BJ (cell line): Measurements from ENCODE around the gene THEMIS2. TPM values are rescaled to one million over a fixed set of nuclear protein-coding genes. Genes with fewer than 3 reads are reported as not detected.
"Not testable (repeated sequence)": the region's sequence is repeated elsewhere in the genome, so short reads cannot be mapped to it uniquely, and the experiment has no call there.

Source experiments
- CTCF ChIA-PET: fragments of 350-600 bp; formaldehyde crosslinking; extraction: SDS; loops from one replicate; lab custom pipeline; 2021; ENCODE audit warnings: antibody characterized with exemption, inconsistent platforms; lab: Yijun Ruan, JAX
- POLR2A ChIA-PET: fragments of 300-600 bp; sonication (Branson Sonifier 250); formaldehyde crosslinking; extraction: SDS; loops from one replicate; lab custom pipeline; 2021; ENCODE audit warnings: antibody characterized with exemption; lab: Charles Lee
- DNase-seq: peaks from one replicate; pipeline ENCODE4 v3.0.0-alpha.2; 2011; ENCODE audit warnings: low read depth
- H3K27me3 ChIP-seq: 2 replicates; pipeline ENCODE4 v1.6.0; 2011; ENCODE audit warnings: low read length; ENCODE audit not compliant: control insufficient read depth, insufficient read depth
- H3K36me3 ChIP-seq: 2 replicates; pipeline ENCODE4 v1.5.1; 2011; ENCODE audit warnings: low read length; ENCODE audit not compliant: control insufficient read depth, insufficient read depth
- H3K4me3 ChIP-seq: 2 replicates; pipeline ENCODE4 v1.5.1; 2011; ENCODE audit warnings: low read depth, mild to moderate bottlenecking, control low read depth, low read length
- polyA plus RNA-seq: library from polyadenylated mRNA; depleted of rRNA; stranded (reverse); fragments of >200 nt; gene quantifications from 2 replicates; pipeline ENCODE4 v1.2.3, GENCODE V29; 2011
- TF ChIP-seq, protein P1 (sequence below): IDR thresholded peaks from 2 replicates; pipeline ENCODE4 v1.5.1; 2011; ENCODE audit warnings: low read depth, mild to moderate bottlenecking, control low read depth, inconsistent platforms, low read length, moderate library complexity; ENCODE audit not compliant: insufficient read depth

The THEMIS2 gene
- polyA plus RNA-seq, 1 experiment = 2.0 TPM

DNA sequence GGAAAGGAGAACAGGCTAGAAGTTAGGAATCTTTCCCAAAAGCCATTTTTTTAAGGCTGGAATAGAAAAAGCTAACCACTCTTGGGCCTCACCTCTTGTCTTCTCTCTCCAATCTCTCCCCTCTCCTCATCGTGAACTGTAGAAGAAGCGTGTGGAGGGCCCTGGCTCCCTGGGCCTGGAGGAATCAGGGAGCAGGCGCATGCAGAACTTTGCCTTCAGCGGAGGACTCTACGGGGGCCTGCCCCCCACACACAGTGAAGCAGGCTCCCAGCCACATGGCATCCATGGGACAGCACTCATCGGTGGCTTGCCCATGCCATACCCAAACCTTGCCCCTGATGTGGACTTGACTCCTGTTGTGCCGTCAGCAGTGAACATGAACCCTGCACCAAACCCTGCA, 22.4 kb upstream of the THEMIS2 start:
- H3K36me3 ChIP-seq = peaks cover 12% of the 10 kb centered on the region
- TF ChIP-seq, protein P1, sequence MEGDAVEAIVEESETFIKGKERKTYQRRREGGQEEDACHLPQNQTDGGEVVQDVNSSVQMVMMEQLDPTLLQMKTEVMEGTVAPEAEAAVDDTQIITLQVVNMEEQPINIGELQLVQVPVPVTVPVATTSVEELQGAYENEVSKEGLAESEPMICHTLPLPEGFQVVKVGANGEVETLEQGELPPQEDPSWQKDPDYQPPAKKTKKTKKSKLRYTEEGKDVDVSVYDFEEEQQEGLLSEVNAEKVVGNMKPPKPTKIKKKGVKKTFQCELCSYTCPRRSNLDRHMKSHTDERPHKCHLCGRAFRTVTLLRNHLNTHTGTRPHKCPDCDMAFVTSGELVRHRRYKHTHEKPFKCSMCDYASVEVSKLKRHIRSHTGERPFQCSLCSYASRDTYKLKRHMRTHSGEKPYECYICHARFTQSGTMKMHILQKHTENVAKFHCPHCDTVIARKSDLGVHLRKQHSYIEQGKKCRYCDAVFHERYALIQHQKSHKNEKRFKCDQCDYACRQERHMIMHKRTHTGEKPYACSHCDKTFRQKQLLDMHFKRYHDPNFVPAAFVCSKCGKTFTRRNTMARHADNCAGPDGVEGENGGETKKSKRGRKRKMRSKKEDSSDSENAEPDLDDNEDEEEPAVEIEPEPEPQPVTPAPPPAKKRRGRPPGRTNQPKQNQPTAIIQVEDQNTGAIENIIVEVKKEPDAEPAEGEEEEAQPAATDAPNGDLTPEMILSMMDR = no peak

DNA sequence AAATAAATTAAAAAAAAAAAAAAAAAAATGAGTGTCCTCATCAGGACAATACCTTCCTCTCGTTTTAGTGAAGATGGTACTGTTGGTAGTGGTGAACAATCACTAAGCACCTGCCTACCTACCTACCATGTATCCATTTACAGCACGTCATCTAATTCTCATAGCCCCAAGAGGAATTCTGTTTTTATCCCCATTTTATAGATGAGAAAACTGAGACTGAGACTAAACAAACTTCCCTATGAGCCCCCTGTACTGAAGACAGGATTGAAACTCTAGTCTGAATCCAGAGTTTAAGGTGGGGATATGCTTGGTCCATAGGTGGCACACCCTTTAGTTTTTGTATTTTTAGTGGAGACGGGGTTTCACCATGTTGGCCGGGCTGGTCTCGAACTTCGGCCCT, 17.3 kb upstream of the THEMIS2 start:
- TF ChIP-seq, protein P1 = no peak
- ChIA-PET POLR2A (no interaction called here), CTCF (no interaction called here)
- no peak for DNase-seq
- peaks cover under 1% of the 10 kb centered on the region for H3K36me3 ChIP-seq
- no peak overlapping the region for H3K4me3 ChIP-seq
- no peaks in the 10 kb centered on the region for H3K27me3 ChIP-seq

More for the DNA sequence above, 22.4 kb upstream of the THEMIS2 start:
- H3K27me3 ChIP-seq = no peaks in the 10 kb centered on the region
- H3K4me3 ChIP-seq = no peak overlapping the region
- DNase-seq = no peak
- ChIA-PET POLR2A (no interaction called here), CTCF (interaction anchor here (1.0 kb wide), 1 partner anchor 8 kb away, joined by 3 read pairs; no protein-coding TSS in a partner anchor)

DNA sequence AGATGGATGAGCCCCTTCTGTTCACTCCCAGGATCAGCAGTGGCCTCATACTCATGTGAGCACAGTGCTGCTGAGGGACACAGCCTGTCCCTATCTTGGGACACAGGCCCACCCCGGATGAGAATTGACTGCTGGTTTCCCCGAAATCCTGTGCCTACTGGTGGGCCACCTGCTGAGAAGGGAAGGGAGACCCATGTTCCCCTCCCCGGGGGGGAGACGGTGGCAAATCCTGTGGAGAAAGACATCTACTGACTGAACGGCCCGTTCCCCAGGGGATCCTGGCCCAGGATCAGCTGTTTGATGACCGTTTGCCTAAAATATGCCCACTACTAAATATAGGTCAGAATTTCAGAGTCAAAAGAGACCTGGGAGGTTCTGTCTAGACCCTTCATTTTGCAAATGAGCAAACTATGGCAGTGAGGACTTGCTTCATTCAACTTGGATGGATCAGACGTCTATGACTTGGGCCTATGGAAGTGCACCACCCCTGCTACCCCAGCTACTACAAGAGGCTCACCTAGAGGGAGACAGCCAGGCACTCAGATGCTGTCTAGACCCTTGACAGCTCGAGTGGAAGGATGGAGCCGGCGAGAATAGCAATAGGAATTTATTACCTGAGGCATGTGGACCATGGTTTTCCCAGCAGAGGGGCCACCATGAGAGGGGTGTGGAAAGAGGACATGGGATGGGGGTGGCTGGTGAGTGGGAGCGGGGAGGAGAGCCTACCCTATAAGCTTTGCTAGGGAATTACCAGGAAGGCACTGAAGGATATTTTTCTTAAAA, 15.6 kb upstream of the THEMIS2 start:
- TF ChIP-seq, protein P1 = no peak
- Histone ChIP-seq H3K4me3 (no peak overlapping the region), H3K27me3 (no peaks in the 10 kb centered on the region), H3K36me3 (no peaks in the 10 kb centered on the region)
- CTCF ChIA-PET = interaction anchor here (0.6 to 6.2 kb wide), 11 partner anchors 9 to 358 kb away, joined by 3 to 81 read pairs (median 4); no protein-coding TSS in a partner anchor
- DNase-seq = no peak
- POLR2A ChIA-PET = no interaction called here

DNA sequence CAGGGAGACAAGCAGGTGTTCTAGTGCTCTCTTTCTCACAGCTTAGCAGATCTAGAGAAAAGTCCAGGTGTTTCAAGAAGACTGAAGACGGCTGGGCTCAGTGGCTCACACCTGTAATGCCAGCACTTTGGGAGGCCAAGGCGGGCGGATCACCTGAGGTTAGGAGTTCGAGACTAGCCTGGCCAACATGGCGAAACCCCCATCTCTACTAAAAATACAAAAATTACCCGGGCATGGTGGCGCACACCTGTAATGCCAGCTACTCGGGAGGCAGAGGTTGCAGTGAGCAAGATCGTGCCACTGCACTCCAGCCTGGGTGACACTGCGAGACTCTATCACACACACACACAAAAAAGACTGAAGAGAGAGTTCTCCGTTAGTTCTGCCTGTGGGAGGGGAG, 14.8 kb upstream of the THEMIS2 start:
- H3K4me3 ChIP-seq, POLR2A ChIA-PET, DNase-seq, H3K36me3 ChIP-seq, H3K27me3 ChIP-seq: not testable (repeated sequence)
- CTCF ChIA-PET = interaction anchor here (0.6 to 6.2 kb wide), 23 partner anchors 8 to 351 kb away, joined by 3 to 81 read pairs (median 4); no protein-coding TSS in a partner anchor

DNA sequence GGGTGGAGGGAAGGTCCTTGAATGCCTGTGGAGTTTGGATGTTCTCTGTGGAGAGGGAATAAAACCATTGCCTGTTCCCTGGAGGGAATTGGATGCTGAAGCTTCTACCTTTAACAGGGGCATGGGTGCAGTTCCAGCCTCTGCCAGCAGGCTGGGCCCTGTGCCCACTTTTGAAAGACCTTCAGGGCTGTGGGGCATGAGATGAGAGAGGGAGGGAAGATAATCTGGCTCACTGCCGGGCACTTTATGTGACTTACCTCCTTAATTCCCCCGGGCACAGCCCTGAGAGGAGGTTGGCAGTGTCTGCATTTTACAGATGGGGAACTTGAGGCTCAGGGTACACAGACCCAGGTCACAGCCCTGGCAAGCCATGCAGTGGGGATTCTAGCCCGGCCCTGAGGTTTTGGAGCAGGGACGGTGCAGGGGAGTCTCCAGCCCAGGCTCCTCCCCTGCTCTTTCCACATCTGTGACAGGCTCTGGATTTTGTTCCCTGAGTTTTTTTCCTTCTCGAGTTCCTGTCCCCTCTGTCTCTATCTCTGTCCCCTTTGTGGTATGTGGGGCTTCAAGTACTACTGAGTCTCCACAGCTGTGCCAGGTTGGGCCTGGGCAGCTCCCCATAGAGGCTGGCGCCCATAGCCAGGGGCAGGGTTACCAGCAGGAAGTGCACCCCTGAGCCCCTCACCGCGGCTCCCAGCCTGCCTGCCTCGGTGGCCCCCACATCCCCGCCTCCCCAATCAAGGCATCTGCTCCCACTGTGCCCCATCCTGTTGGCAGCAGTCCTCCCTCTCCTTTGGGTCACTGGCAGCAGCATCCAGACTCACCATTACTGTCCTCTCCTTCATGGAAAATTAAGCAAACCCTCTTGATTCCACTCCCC, 14.0 kb upstream of the THEMIS2 start:
- DNase-seq = peak; percentile 24

More for the DNA sequence above, 14.0 kb upstream of the THEMIS2 start:
- H3K36me3 ChIP-seq = no peaks in the 10 kb centered on the region
- POLR2A ChIA-PET = interaction anchor here (0.7 kb wide), 1 partner anchor 456 kb away, joined by 3 read pairs; no protein-coding TSS in a partner anchor
- TF ChIP-seq, protein P1 = peak; percentile 98
- H3K4me3 ChIP-seq = no peak overlapping the region
- no peaks in the 10 kb centered on the region for H3K27me3 ChIP-seq
- CTCF ChIA-PET = interaction anchor here (0.6 to 6.2 kb wide), 25 partner anchors 8 to 351 kb away, joined by 3 to 81 read pairs (median 4); no protein-coding TSS in a partner anchor
